Esophagus muscularis mucosa (tissue), 4 donors: ENCODE data around the gene GPR137B. TPM values are rescaled to one million over a fixed set of nuclear protein-coding genes. Genes with fewer than 3 reads are reported as not detected.

Source experiments
- DNase-seq: peaks from one replicate; pipeline ENCODE4 v3.0.0-alpha.2; 2017; ENCODE audit errors: extremely low spot score
- H3K27ac ChIP-seq, 4 donors: fragments of 200-600 bp; sonication (generic); replicated peaks in 1 of 4; 1 replicate in 3 of 4; 2 replicates in 1 of 4; pipeline ENCODE4 v1.5.1; 2016 to 2019; ENCODE audit warnings: mild to moderate bottlenecking in 1 of 4
- H3K27me3 ChIP-seq, 4 donors: fragments of 200-600 bp; sonication (generic); one replicate each; pipeline versions ENCODE4 v1.5.1 to v1.6.0; 2016 to 2019
- H3K36me3 ChIP-seq, 4 donors: fragments of 200-600 bp; sonication (generic); one replicate each; pipeline ENCODE4 v1.5.1; 2016 to 2019
- H3K4me1 ChIP-seq, 4 donors: fragments of 200-600 bp; sonication (generic); one replicate each; pipeline ENCODE4 v1.5.1; 2016 to 2019
- H3K4me3 ChIP-seq, 4 donors: fragments of 200-600 bp; sonication (generic); 1 replicate in 2 of 4; 2 replicates in 2 of 4; pipeline ENCODE4 v1.5.1; 2016 to 2019; ENCODE audit warnings: mild to moderate bottlenecking in 4 of 4, moderate library complexity in 1 of 4
- H3K9me3 ChIP-seq, 4 donors: fragments of 200-600 bp; sonication (generic); 1 replicate in 3 of 4; 2 replicates in 1 of 4; pipeline ENCODE4 v1.5.1; 2016 to 2019
- EP300 ChIP-seq: sonication (generic); formaldehyde crosslinking; IDR thresholded peaks from one replicate; pipeline ENCODE4 v1.6.1; 2017; ENCODE audit warnings: antibody characterized with exemption
- POLR2A ChIP-seq: fragments of 450-650 bp; IDR thresholded peaks from one replicate; pipeline ENCODE4 v1.6.1; 2017; ENCODE audit warnings: antibody characterized with exemption, moderate library complexity, mild to moderate bottlenecking, low read depth
- POLR2AphosphoS5 ChIP-seq, 2 donors: sonication (generic); formaldehyde crosslinking; IDR thresholded peaks; one replicate each; pipeline ENCODE4 v1.6.1; 2017; ENCODE audit warnings: antibody characterized with exemption in 2 of 2
- WGBS: methylation state at CpG from one replicate; pipeline ENCODE4 v1.1.5; 2018; 5-methylcytosine and 5-hydroxymethylcytosine counted together
- intact Hi-C: fragments of 100-400 bp; cut with DNase I; formaldehyde crosslinking; loops from one replicate; pipeline ENCODE4 v1.15.1; 2023
- total RNA-seq, 4 donors: library from RNA; depleted of rRNA; stranded (reverse); fragments of >200 nt; gene quantifications; one replicate each; pipeline versions ENCODE4 v1.1.0 to v1.2.1, GENCODE V29; 2016
- TF ChIP-seq, protein P1 (sequence below), 3 experiments: fragments of 200-600 bp in 2 of 3; fragments of 450-650 bp in 1 of 3; sonication (generic) in 2 of 3; IDR thresholded peaks; one replicate each; pipeline ENCODE4 v1.5.1; 2017 to 2019; ENCODE audit warnings: antibody characterized with exemption in 3 of 3, mild to moderate bottlenecking in 2 of 3, moderate library complexity in 1 of 3

Gene GPR137B
- total RNA-seq, 4 donors from 2014 or later, result 14.5 to 21.3 (median 15.7) TPM

DNA sequence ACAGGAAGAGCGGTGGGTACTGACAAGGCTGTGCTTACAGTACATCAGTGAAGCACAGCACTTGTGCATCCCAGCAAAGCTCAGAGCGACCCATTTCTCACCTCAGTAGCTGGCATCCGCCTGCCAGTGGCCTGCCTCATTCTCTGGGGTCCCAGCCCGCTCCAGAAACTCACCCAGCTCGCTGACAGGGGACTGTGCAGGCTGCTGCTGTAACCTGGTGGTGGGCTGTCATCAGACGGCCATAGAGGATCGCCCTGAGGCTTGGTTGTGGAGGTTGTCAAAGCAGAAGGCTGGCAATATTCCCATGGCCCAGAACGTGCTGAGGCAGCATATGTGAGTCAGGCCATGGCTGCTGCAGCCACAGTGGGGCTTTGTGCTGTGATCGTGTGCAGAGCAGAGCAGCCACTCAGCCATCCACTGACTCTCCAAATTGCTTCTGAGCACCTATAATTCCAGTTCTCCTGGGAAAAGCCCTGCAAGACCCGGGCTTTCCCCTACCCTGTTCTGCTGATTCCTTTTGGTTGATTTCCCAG is 13.6 kb upstream of the GPR137B start:
- Histone ChIP-seq H3K27me3 (peaks cover 0 to 3% (median 0%) of the 10 kb centered on the region in 4 donors), H3K9me3 (peaks cover 0 to 2% (median 0%) of the 10 kb centered on the region in 4 donors), H3K36me3 (no peaks in the 10 kb centered on the region), H3K27ac (no peak overlapping the region), H3K4me1 (no peaks in the 10 kb centered on the region), H3K4me3 (no peak overlapping the region)
- WGBS, result 82% methylated on average over 9 of the region's 10 CpGs
- TF ChIP-seq, protein P1, sequence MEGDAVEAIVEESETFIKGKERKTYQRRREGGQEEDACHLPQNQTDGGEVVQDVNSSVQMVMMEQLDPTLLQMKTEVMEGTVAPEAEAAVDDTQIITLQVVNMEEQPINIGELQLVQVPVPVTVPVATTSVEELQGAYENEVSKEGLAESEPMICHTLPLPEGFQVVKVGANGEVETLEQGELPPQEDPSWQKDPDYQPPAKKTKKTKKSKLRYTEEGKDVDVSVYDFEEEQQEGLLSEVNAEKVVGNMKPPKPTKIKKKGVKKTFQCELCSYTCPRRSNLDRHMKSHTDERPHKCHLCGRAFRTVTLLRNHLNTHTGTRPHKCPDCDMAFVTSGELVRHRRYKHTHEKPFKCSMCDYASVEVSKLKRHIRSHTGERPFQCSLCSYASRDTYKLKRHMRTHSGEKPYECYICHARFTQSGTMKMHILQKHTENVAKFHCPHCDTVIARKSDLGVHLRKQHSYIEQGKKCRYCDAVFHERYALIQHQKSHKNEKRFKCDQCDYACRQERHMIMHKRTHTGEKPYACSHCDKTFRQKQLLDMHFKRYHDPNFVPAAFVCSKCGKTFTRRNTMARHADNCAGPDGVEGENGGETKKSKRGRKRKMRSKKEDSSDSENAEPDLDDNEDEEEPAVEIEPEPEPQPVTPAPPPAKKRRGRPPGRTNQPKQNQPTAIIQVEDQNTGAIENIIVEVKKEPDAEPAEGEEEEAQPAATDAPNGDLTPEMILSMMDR (IDR thresholded peaks at IDR 0.05), result no peak
- TF ChIP-seq POLR2AphosphoS5 (IDR thresholded peaks at IDR 0.05) (no peak), POLR2A (no peak), EP300 (no peak)
- intact Hi-C loops, result no loop called here
- no peak for DNase-seq

DNA sequence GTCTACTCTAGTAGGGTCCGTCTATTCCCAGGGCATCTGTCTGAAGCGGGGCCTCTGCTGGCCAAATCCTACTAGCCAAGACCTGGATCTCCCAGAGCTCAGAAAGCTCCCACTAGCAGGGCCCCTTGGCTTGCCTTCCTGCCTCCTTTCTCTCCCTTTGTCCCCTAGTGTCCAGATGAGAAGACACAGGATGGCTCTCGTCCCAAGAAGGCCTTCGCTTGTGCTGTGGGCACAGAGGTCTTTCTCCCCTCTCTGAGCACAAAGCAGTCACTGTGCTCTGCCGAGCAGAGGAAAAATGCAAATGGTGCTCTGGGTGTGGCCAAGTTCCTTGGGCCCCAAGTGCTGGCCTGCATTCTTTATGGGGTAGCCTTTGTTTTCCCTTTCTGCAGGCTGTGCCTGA is 13.0 kb upstream of the GPR137B start:
- peaks cover 0 to 7% (median 0%) of the 10 kb centered on the region in 4 donors for H3K27me3 ChIP-seq
- H3K4me1 ChIP-seq, result no peaks in the 10 kb centered on the region
- 96% methylated on average over 5 of the region's 5 CpGs for WGBS
- no peak overlapping the region for H3K4me3 ChIP-seq
- DNase-seq, result no peak
- H3K27ac ChIP-seq, result no peak overlapping the region
- H3K9me3 ChIP-seq, result peaks cover 0 to 4% (median 0%) of the 10 kb centered on the region in 4 donors
- intact Hi-C loops, result no loop called here
- TF ChIP-seq EP300 (no peak), POLR2A (no peak), POLR2AphosphoS5 (IDR thresholded peaks at IDR 0.05) (no peak)
- TF ChIP-seq, protein P1 (IDR thresholded peaks at IDR 0.05), result no peak
- no peaks in the 10 kb centered on the region for H3K36me3 ChIP-seq

DNA sequence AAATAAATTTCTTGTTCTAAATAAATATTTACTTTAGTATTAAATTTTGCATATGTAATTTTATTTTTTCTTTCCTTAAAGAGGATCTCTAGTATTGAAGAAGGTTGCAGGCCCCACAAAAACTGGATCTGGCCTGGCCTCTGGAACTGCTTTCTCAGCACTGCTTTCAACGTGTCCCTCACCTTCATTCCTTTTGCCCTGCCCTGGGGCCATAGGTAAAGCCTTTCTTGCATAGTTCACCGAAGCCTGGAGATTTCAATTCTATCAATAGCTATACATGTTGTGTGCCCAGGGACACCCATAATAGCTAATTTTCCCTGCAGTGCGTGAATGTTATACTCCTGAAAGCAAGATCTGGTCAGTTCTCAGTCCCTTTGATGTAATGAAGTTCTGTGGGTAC is 12.0 kb upstream of the GPR137B start:
- peaks cover 0 to 10% (median 0%) of the 10 kb centered on the region in 4 donors for H3K27me3 ChIP-seq
- WGBS, result 84% methylated on average over 3 of the region's 3 CpGs
- H3K27ac ChIP-seq, result no peak overlapping the region
- H3K4me3 ChIP-seq, result no peak overlapping the region
- no peak for DNase-seq
- intact Hi-C loops, result no loop called here
- peaks cover 0 to 4% (median 0%) of the 10 kb centered on the region in 4 donors for H3K9me3 ChIP-seq
- no peak for TF ChIP-seq EP300
- no peaks in the 10 kb centered on the region for H3K4me1 ChIP-seq
- no peaks in the 10 kb centered on the region for H3K36me3 ChIP-seq

DNA sequence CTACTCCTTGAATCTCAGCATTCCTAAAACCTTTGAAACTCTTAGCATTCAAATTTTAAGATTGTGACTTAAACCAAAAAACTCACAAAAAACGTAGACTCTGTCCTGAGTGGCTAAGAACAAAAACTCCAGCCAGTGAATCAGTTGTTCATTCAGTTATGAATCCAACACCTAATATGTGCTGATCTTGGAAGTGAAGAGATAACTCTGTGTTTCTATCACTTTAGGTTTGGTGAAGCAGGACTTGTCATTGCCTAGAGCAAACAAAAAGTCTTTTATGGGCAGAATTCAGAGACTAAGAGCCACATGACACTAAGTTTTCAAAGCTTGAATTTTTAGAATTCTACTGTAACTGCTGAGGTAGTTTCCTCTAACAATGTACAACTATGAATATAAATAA is 10.4 kb upstream of the GPR137B start:
- DNase-seq, result no peak
- no peaks in the 10 kb centered on the region for H3K36me3 ChIP-seq
- 86% methylated on average over 1 of the region's 1 CpG for WGBS
- H3K27me3 ChIP-seq, result peaks cover 0 to 16% (median 0%) of the 10 kb centered on the region in 4 donors
- H3K27ac ChIP-seq, result no peak overlapping the region
- no peak overlapping the region for H3K4me3 ChIP-seq
- TF ChIP-seq POLR2AphosphoS5 (IDR thresholded peaks at IDR 0.05) (no peak), POLR2A (no peak), EP300 (no peak)
- TF ChIP-seq, protein P1 (IDR thresholded peaks at IDR 0.05), result no peak
- no peaks in the 10 kb centered on the region for H3K4me1 ChIP-seq
- intact Hi-C loops, result no loop called here
- H3K9me3 ChIP-seq, result peaks cover 0 to 4% (median 0%) of the 10 kb centered on the region in 4 donors

GRCh38 chr1:236132420-236133046 is 9.8 kb upstream of the GPR137B start:
- 86% methylated on average over 5 of the region's 5 CpGs for WGBS
- H3K9me3 ChIP-seq, result peaks cover 0 to 4% (median 0%) of the 10 kb centered on the region in 4 donors
- no peak overlapping the region for H3K27ac ChIP-seq
- peaks cover 0 to 17% (median 0%) of the 10 kb centered on the region in 4 donors for H3K27me3 ChIP-seq
- DNase-seq, result no peak
- no peaks in the 10 kb centered on the region for H3K4me1 ChIP-seq
- no peak overlapping the region for H3K4me3 ChIP-seq
- intact Hi-C loops, result no loop called here
- TF ChIP-seq POLR2AphosphoS5 (IDR thresholded peaks at IDR 0.05), result no peak
- TF ChIP-seq, protein P1 (IDR thresholded peaks at IDR 0.05), result no peak
- TF ChIP-seq EP300, result no peak
- no peak for TF ChIP-seq POLR2A
- no peaks in the 10 kb centered on the region for H3K36me3 ChIP-seq
